Vagina (tissue), 2 donors: ENCODE data around the gene SEMA4D.

Experiments used
- POLR2A ChIP-seq, 2 donors: fragments of 450-650 bp; IDR thresholded peaks; one replicate each; pipeline ENCODE4 v1.6.1; 2017; ENCODE audit warnings: antibody characterized with exemption in 2 of 2, mild to moderate bottlenecking in 2 of 2, moderate library complexity in 2 of 2
- POLR2AphosphoS5 ChIP-seq, 2 donors: sonication (generic); formaldehyde crosslinking; IDR thresholded peaks; one replicate each; pipeline ENCODE4 v1.9.0; 2017; ENCODE audit warnings: antibody characterized with exemption in 2 of 2, mild to moderate bottlenecking in 2 of 2, low read depth in 1 of 2; ENCODE audit not compliant: insufficient read depth in 1 of 2

DNA sequence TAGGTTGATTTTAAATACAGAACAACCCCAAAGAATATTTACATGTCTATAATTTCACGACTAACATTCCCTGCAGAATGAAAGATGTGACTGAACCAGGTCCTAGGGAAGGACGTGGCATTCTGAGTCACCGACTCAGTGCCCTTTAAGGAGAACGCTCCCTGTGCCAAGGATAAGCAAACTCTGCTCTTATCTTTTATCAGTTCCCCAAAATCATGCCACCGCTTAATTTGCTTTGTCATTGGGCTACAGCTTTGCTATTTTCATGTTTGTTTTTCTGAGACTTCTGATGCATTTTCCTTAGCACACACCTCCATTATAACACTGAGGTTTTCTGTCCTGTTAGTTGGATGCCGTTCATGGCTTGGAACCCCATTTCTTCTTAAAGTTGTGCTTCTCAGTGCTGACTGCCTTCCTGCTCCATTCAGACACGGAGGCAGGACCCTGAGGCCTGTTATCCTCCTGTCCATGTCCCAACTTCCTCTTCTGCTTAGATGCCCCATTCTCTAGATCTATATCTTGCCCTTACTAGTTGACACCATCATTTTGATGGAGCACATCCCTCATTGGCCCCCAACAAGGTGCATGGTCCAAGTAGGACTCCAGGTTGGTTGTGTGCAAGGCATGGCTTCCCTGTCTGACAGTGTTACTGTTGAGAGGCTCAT, 11.2 kb upstream of the SEMA4D start:
- TF ChIP-seq POLR2AphosphoS5 (IDR thresholded peaks at IDR 0.05; ENCODE audit: insufficient read depth in 1 of 2, low read depth in 1 of 2), result no peak
- TF ChIP-seq POLR2A (IDR thresholded peaks at IDR 0.05), result no peak
